ENCODE results near the gene TENT4A. TPM values are rescaled to one million over a fixed set of nuclear protein-coding genes. Genes with fewer than 3 reads are reported as not detected.
A peak's percentile ranks its signal among the peaks of the same experiment; 100 is the strongest.

The TENT4A gene
- total RNA-seq, 1 experiment from 2014 or later, result 51.7 TPM

DNA sequence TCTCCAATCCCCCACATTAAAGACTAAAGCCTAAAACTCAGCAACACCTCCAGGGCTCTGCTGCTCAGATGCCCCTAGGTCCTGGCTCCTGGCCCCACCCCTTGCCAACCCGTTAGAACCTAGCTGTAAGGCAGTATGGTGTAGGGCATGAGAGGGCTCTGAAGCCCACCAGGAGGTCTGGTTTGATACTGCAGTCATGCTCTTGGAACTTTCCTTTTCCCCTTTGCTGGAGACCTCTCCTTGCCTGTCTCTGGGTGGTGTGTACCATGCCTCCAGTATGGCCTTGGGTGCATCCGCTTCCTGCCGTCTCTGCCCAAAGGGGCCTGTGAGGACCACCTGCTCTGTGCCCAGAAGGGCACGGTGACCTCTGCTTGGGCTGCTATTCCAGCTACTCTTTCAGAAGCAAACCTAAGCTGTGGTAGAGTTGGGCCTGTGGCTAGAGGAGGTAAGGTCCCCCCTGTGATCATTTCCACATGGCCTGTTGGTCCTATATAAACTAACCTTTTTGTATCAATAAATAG is 3.5 kb downstream of the TENT4A start:
- Histone ChIP-seq H3K27ac (ENCODE audit: low read depth, low read length, poor library complexity, severe bottlenecking) (no peak overlapping the region), H3K9me3 (ENCODE audit: low read depth, low read length, poor library complexity, severe bottlenecking) (no peaks in the 10 kb centered on the region), H3K27me3 (replicated peaks; ENCODE audit: insufficient read depth, low read depth, low read length, poor library complexity) (no peaks in the 10 kb centered on the region), H3K4me3 (ENCODE audit: low read depth, low read length, poor library complexity, severe bottlenecking) (peak overlapping the region; percentile 80), H3K36me3 (ENCODE audit: insufficient read depth, low read length, poor library complexity, severe bottlenecking) (peaks cover 2% of the 10 kb centered on the region), H3K4me1 (ENCODE audit: insufficient read depth, low read length, poor library complexity, severe bottlenecking) (peaks cover 12% of the 10 kb centered on the region)
- no peak for DNase-seq (ENCODE audit: low spot score)
- ChIA-PET CTCF (no interaction called here), POLR2A (ENCODE audit: low non-redundant PET) (no interaction called here)
- no TSS peak for BruUV-seq (replicated peaks)
- intact Hi-C loops (cut with micrococcal nuclease; ENCODE audit: unreplicated experiment), result no loop called here
- TF ChIP-seq EZH2 (IDR thresholded peaks at IDR 0.05; ENCODE audit: borderline replicate concordance, low read depth, low read length, poor library complexity, severe bottlenecking), result no peak
- TF ChIP-seq, protein P1, sequence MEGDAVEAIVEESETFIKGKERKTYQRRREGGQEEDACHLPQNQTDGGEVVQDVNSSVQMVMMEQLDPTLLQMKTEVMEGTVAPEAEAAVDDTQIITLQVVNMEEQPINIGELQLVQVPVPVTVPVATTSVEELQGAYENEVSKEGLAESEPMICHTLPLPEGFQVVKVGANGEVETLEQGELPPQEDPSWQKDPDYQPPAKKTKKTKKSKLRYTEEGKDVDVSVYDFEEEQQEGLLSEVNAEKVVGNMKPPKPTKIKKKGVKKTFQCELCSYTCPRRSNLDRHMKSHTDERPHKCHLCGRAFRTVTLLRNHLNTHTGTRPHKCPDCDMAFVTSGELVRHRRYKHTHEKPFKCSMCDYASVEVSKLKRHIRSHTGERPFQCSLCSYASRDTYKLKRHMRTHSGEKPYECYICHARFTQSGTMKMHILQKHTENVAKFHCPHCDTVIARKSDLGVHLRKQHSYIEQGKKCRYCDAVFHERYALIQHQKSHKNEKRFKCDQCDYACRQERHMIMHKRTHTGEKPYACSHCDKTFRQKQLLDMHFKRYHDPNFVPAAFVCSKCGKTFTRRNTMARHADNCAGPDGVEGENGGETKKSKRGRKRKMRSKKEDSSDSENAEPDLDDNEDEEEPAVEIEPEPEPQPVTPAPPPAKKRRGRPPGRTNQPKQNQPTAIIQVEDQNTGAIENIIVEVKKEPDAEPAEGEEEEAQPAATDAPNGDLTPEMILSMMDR (conservative IDR thresholded peaks at IDR 0.05; ENCODE audit: low read depth, low read length), result no peak

GRCh38 chr5:6717247-6717646 is 4.0 kb downstream of the TENT4A start:
- H3K4me1 ChIP-seq (ENCODE audit: insufficient read depth, low read length, poor library complexity, severe bottlenecking), result peaks cover 16% of the 10 kb centered on the region
- BruUV-seq (replicated peaks), result no TSS peak

DNA sequence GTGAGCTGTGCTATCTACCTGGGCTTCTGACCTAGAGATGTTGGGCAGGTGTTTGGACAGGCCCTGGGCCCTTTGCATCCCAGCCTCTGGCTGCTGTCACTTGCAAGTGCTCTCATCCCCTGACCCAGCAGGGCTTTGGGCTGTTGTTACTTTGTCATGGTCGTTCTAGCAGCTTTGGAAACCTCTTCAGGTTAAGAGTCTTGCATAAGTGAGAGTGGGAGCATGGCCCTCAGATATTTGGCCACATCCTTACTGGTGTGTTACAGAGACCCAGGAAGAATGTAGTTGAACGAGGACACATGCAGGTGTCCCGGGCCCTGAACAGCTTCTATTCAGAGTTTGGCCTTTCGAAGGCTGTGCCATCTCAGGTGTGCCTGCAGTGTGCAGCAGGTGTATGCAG is 4.5 kb downstream of the TENT4A start:
- Histone ChIP-seq H3K27ac (ENCODE audit: low read depth, low read length, poor library complexity, severe bottlenecking) (no peak overlapping the region), H3K27me3 (replicated peaks; ENCODE audit: insufficient read depth, low read depth, low read length, poor library complexity) (no peaks in the 10 kb centered on the region), H3K4me1 (ENCODE audit: insufficient read depth, low read length, poor library complexity, severe bottlenecking) (peaks cover 20% of the 10 kb centered on the region), H3K4me3 (ENCODE audit: low read depth, low read length, poor library complexity, severe bottlenecking) (no peak overlapping the region), H3K36me3 (ENCODE audit: insufficient read depth, low read length, poor library complexity, severe bottlenecking) (peaks cover 2% of the 10 kb centered on the region), H3K9me3 (ENCODE audit: low read depth, low read length, poor library complexity, severe bottlenecking) (no peaks in the 10 kb centered on the region)
- TF ChIP-seq, protein P1 (conservative IDR thresholded peaks at IDR 0.05; ENCODE audit: low read depth, low read length), result no peak
- no peak for TF ChIP-seq EZH2 (IDR thresholded peaks at IDR 0.05; ENCODE audit: borderline replicate concordance, low read depth, low read length, poor library complexity, severe bottlenecking)
- DNase-seq (ENCODE audit: low spot score), result no peak
- intact Hi-C loops (cut with micrococcal nuclease; ENCODE audit: unreplicated experiment), result no loop called here
- POLR2A ChIA-PET (ENCODE audit: low non-redundant PET), result no interaction called here
- CTCF ChIA-PET, result no interaction called here
- no TSS peak for BruUV-seq (replicated peaks)

More at GRCh38 chr5:6717247-6717646, 4.0 kb downstream of the TENT4A start:
- intact Hi-C loops (cut with micrococcal nuclease; ENCODE audit: unreplicated experiment), result no loop called here
- POLR2A ChIA-PET (ENCODE audit: low non-redundant PET), result no interaction called here
- CTCF ChIA-PET, result no interaction called here
- DNase-seq (ENCODE audit: low spot score), result no peak
- TF ChIP-seq EZH2 (IDR thresholded peaks at IDR 0.05; ENCODE audit: borderline replicate concordance, low read depth, low read length, poor library complexity, severe bottlenecking), result no peak
- TF ChIP-seq, protein P1 (conservative IDR thresholded peaks at IDR 0.05; ENCODE audit: low read depth, low read length), result no peak
- no peak overlapping the region for H3K27ac ChIP-seq (ENCODE audit: low read depth, low read length, poor library complexity, severe bottlenecking)
- no peak overlapping the region for H3K4me3 ChIP-seq (ENCODE audit: low read depth, low read length, poor library complexity, severe bottlenecking)
- no peaks in the 10 kb centered on the region for H3K9me3 ChIP-seq (ENCODE audit: low read depth, low read length, poor library complexity, severe bottlenecking)
- H3K27me3 ChIP-seq (replicated peaks; ENCODE audit: insufficient read depth, low read depth, low read length, poor library complexity), result no peaks in the 10 kb centered on the region
- peaks cover 2% of the 10 kb centered on the region for H3K36me3 ChIP-seq (ENCODE audit: insufficient read depth, low read length, poor library complexity, severe bottlenecking)
